ENCODE results near the gene AVL9. TPM values are rescaled to one million over a fixed set of nuclear protein-coding genes. Genes with fewer than 3 reads are reported as not detected.

Gene AVL9
- total RNA-seq, 1 donor from 2014 or later, result 39.8 TPM

DNA sequence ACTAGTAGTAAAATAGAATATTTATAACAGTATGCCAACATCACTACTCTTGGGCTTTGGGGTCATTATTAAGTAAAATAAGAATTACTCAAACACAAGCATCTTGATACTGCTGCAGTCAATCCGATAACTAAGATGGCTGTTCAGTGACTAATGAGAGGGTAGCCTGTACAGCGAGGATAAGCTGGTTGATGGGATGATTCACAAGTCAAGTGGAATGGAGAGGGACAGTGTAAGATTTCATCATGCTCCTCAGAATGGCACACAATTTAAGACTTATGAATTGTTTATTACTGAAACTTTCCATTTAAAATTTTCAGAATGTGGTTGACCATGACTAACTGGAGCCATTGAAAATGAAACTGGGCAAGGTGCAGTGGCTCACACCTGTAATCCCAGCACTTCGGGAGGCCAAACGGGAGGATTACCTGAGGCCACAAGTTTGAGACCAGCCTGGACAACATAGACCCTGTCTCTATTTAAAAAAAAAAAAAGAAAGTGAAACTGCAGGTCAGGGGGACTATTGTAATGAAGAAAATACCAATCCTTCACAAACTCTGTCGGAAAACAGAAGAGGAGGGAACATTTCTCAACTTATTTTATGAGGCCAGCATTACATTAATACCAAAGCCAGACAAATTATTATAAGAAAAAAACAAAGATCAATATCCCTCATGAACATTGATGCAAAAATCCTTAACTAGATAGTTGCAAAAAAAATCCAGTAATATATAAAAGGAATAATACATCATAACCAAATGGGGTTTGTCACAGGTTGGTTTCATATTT, 11.2 kb downstream of the AVL9 start:
- no peaks in the 10 kb centered on the region for H3K27me3 ChIP-seq
- Mint-ChIP-seq H3K4me1 (peaks cover 1% of the 10 kb centered on the region), H3K27me3 (ENCODE audit: insufficient read depth, low read depth) (peaks cover under 1% of the 10 kb centered on the region), H3K4me3 (no peak overlapping the region), H3K27ac (no peak overlapping the region), H3K36me3 (peaks cover 44% of the 10 kb centered on the region), H3K9me3 (peaks cover 53% of the 10 kb centered on the region)
- TF ChIP-seq CTCF (IDR thresholded peaks at IDR 0.05), result no peak
- no peak for TF ChIP-seq EZH2phosphoT487 (IDR thresholded peaks at IDR 0.05)
- TF ChIP-seq EZH2 (IDR thresholded peaks at IDR 0.05), result no peak
- H3K4me1 ChIP-seq, result no peaks in the 10 kb centered on the region
- no peak overlapping the region for H3K4me2 ChIP-seq
- H2AFZ ChIP-seq (replicated peaks), result no peak overlapping the region
- H3K9me3 ChIP-seq (ENCODE audit: low read depth), result no peaks in the 10 kb centered on the region
- peaks cover 7% of the 10 kb centered on the region for H3K36me3 ChIP-seq
- H3K79me2 ChIP-seq (ENCODE audit: low read depth), result peaks cover 98% of the 10 kb centered on the region
- H3K9ac ChIP-seq, result no peak overlapping the region
- no peak overlapping the region for H3K4me3 ChIP-seq
- H4K20me1 ChIP-seq (ENCODE audit: low read depth), result peaks cover 8% of the 10 kb centered on the region
- H3F3A ChIP-seq (ENCODE audit: low read depth), result no peaks in the 10 kb centered on the region
- no peak for DNase-seq (ENCODE audit: low spot score)
- no peak overlapping the region for H3K27ac ChIP-seq

DNA sequence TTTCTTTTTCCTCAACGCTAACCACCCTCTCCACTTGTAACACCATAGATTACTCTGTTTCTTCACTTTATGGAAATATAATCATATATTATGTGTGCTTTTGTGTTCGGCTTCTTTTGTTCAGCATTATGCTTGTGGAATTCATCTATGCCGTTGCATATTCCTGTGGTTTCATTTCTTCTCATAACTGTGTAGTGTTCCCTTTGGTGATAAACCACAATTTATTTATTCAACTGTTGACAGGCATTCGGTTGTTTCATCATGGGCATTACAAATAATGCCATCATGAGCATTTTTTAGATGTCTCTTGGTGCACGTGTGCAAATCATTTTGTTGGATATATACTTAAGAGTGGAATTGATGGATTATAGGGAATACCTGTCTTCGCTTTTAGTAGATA, 12.1 kb downstream of the AVL9 start:
- Mint-ChIP-seq H3K27ac (no peak overlapping the region), H3K4me1 (no peaks in the 10 kb centered on the region), H3K27me3 (ENCODE audit: insufficient read depth, low read depth) (peaks cover 4% of the 10 kb centered on the region), H3K36me3 (peaks cover 48% of the 10 kb centered on the region), H3K4me3 (no peak overlapping the region), H3K9me3 (peaks cover 59% of the 10 kb centered on the region)
- no peak for DNase-seq (ENCODE audit: low spot score)
- Histone ChIP-seq H3K9ac (no peak overlapping the region), H3K27ac (no peak overlapping the region), H2AFZ (replicated peaks) (no peak overlapping the region), H3K4me1 (no peaks in the 10 kb centered on the region), H3K27me3 (no peaks in the 10 kb centered on the region), H3K79me2 (ENCODE audit: low read depth) (peaks cover 98% of the 10 kb centered on the region), H3K36me3 (peaks cover 7% of the 10 kb centered on the region), H3K9me3 (ENCODE audit: low read depth) (no peaks in the 10 kb centered on the region), H3K4me3 (no peak overlapping the region), H4K20me1 (ENCODE audit: low read depth) (peaks cover 4% of the 10 kb centered on the region), H3K4me2 (no peak overlapping the region), H3F3A (ENCODE audit: low read depth) (no peaks in the 10 kb centered on the region)
- no peak for TF ChIP-seq EZH2 (IDR thresholded peaks at IDR 0.05)

DNA sequence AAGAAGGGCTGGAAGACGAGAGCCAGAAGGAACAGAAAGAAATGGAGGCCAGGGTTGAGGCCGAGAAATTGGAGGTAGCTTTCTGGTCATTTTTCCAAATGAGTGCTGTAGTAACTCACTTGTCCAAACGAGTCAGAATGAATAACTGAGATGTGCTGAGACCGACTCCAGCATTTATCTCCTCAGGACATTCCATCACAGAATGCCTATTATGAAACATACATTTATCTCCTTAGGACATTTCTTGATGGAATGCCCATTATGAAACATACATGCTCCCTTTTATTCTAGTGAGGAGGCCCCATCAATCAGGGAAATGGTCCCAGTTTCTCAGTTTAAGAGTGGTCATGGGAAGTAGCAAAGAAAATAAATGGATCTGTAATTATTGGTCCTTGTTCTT, 16.5 kb downstream of the AVL9 start:
- no peak overlapping the region for H2AFZ ChIP-seq (replicated peaks)
- no peaks in the 10 kb centered on the region for H4K20me1 ChIP-seq (ENCODE audit: low read depth)
- H3K36me3 Mint-ChIP-seq, result peaks cover 68% of the 10 kb centered on the region
- peaks cover 7% of the 10 kb centered on the region for H3K36me3 ChIP-seq
- H3K27ac ChIP-seq, result no peak overlapping the region
- H3K4me3 Mint-ChIP-seq, result no peak overlapping the region
- H3K27me3 Mint-ChIP-seq (ENCODE audit: insufficient read depth, low read depth), result peaks cover 4% of the 10 kb centered on the region
- no peaks in the 10 kb centered on the region for H3K27me3 ChIP-seq
- H3K4me1 ChIP-seq, result no peaks in the 10 kb centered on the region
- DNase-seq (ENCODE audit: low spot score), result no peak
- H3K9ac ChIP-seq, result no peak overlapping the region
- H3F3A ChIP-seq (ENCODE audit: low read depth), result no peaks in the 10 kb centered on the region
- H3K27ac Mint-ChIP-seq, result no peak overlapping the region
- no peaks in the 10 kb centered on the region for H3K9me3 ChIP-seq (ENCODE audit: low read depth)
- H3K4me2 ChIP-seq, result no peak overlapping the region
- peaks cover 83% of the 10 kb centered on the region for H3K9me3 Mint-ChIP-seq
- no peak overlapping the region for H3K4me3 ChIP-seq
- no peak for TF ChIP-seq EZH2 (IDR thresholded peaks at IDR 0.05)
- no peak for TF ChIP-seq EZH2phosphoT487 (IDR thresholded peaks at IDR 0.05)
- no peak for TF ChIP-seq CTCF (IDR thresholded peaks at IDR 0.05)
- H3K4me1 Mint-ChIP-seq, result no peaks in the 10 kb centered on the region
- peaks cover 73% of the 10 kb centered on the region for H3K79me2 ChIP-seq (ENCODE audit: low read depth)

DNA sequence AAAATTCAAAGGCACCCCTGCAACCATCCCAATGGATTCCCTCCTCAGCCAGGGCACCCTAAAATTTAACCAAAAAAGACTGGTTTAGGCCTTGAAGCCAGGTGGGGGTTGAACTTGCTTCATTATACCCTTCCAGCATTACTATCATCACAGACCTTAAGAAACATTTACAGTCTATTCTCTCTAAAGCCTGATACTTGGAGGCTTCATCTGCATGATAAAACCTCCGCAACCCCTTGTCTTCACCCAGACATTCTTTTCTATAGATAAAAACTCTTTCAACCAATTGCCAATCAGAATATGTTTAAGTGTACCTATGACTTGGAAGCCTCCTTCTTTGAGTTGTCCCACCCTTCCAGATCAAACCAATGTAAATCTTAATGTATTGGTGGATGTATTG, 17.9 kb downstream of the AVL9 start:
- no peaks in the 10 kb centered on the region for H4K20me1 ChIP-seq (ENCODE audit: low read depth)
- Mint-ChIP-seq H3K36me3 (peaks cover 61% of the 10 kb centered on the region), H3K27ac (no peak overlapping the region), H3K9me3 (peaks cover 82% of the 10 kb centered on the region), H3K4me3 (no peak overlapping the region), H3K27me3 (ENCODE audit: insufficient read depth, low read depth) (peaks cover 4% of the 10 kb centered on the region), H3K4me1 (no peaks in the 10 kb centered on the region)
- H3K27ac ChIP-seq, result no peak overlapping the region
- DNase-seq (ENCODE audit: low spot score), result no peak
- H3K4me3 ChIP-seq, result no peak overlapping the region
- TF ChIP-seq EZH2 (IDR thresholded peaks at IDR 0.05) (no peak), EZH2phosphoT487 (IDR thresholded peaks at IDR 0.05) (no peak), CTCF (IDR thresholded peaks at IDR 0.05) (no peak)
- peaks cover 59% of the 10 kb centered on the region for H3K79me2 ChIP-seq (ENCODE audit: low read depth)
- H3K9ac ChIP-seq, result no peak overlapping the region
- H3F3A ChIP-seq (ENCODE audit: low read depth), result peaks cover 3% of the 10 kb centered on the region
- H3K4me2 ChIP-seq, result no peak overlapping the region
- H3K9me3 ChIP-seq (ENCODE audit: low read depth), result peaks cover 6% of the 10 kb centered on the region
- H3K36me3 ChIP-seq, result peaks cover 4% of the 10 kb centered on the region
- no peak overlapping the region for H2AFZ ChIP-seq (replicated peaks)
- no peaks in the 10 kb centered on the region for H3K27me3 ChIP-seq
- H3K4me1 ChIP-seq, result no peaks in the 10 kb centered on the region

Measured in neural progenitor cell (in vitro differentiated cells).